Astrocyte (in vitro differentiated cells and primary cell): Measurements from ENCODE around the gene VSTM1.

Experiments used
- EZH2 ChIP-seq: IDR thresholded peaks from 2 replicates; pipeline ENCODE4 v1.6.1; 2012; ENCODE audit warnings: mild to moderate bottlenecking, low read length, inconsistent platforms; ENCODE audit not compliant: insufficient read depth
- TF ChIP-seq, protein P1 (sequence below): IDR thresholded peaks from 2 replicates; pipeline ENCODE4 v1.5.1; 2011; ENCODE audit warnings: low read depth, mild to moderate bottlenecking, inconsistent platforms, low read length, moderate library complexity; ENCODE audit not compliant: insufficient read depth

DNA sequence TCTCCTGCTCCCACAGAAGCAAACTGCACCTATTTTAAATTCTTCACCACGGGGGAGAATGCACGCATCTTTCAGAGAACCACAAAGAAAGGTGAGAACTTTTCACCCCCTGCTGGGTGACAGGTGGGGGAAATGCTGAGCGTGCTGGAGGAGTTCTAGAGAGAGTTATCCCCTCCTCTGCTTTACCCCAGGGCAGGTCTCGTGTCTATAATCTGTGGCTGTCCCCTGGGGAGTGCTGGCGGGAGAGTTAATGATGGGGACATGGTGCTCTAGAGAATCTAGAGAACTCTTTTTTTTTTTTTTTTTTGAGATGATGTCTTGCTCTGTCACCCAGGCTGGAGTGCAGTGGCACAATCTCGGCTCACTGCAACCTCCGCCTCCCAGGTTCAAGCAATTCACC lies 65.5 kb downstream of the VSTM1 start:
- TF ChIP-seq, protein P1, sequence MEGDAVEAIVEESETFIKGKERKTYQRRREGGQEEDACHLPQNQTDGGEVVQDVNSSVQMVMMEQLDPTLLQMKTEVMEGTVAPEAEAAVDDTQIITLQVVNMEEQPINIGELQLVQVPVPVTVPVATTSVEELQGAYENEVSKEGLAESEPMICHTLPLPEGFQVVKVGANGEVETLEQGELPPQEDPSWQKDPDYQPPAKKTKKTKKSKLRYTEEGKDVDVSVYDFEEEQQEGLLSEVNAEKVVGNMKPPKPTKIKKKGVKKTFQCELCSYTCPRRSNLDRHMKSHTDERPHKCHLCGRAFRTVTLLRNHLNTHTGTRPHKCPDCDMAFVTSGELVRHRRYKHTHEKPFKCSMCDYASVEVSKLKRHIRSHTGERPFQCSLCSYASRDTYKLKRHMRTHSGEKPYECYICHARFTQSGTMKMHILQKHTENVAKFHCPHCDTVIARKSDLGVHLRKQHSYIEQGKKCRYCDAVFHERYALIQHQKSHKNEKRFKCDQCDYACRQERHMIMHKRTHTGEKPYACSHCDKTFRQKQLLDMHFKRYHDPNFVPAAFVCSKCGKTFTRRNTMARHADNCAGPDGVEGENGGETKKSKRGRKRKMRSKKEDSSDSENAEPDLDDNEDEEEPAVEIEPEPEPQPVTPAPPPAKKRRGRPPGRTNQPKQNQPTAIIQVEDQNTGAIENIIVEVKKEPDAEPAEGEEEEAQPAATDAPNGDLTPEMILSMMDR: no peak
- no peak for TF ChIP-seq EZH2
